Measurements from ENCODE around the gene NPFFR1. TPM values are rescaled to one million over a fixed set of nuclear protein-coding genes. Genes with fewer than 3 reads are reported as not detected.

Gene NPFFR1
- total RNA-seq, 1 experiment from 2014 or later: 0.02 TPM

DNA sequence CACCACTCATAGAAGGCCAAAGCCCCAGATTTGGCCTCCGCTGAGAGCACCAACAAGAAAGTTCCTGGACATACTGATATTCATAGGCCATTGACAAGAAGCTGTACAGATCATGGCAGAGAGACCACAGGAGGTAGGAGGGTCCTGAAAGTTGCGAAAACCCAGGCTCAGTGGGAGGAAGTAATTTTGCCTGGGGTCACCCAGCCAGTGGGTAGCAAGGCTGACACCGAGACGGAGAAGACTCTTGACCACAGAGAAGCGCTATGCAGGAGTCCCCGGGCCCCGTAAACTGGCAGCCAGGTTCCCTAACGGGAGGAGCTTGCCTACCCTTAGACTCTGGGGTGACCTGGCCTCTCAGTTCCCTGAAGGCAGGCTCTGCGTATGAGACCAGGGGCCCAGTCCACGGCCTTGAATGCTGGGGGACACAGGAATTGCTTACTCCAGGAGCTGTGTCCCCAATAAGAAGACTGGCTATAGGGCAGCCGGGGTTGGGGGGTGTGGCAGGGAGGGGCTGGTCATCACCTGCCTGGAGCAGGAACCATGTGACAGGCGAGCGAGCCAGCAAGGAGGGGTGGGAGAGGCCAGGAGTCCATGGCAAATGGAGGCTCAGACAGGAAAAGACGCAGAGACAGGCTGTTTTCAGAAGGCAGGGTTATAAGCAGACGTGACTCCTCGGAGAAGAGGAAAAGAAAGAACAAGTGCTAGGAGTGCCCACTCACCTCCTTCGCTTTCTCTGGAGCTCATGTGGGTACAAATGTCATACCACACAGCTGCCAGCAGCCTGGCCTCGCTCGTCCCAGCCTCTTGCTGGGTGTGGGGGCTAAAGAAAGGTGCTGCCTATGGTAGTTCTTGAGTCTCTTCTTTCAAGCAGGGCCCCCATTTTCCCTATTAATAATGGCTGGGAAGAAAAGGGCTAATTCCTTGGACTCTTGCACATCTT lies 24.6 kb upstream of the NPFFR1 start:
- CTCF ChIA-PET: no interaction called here
- POLR2A ChIA-PET (ENCODE audit: low non-redundant PET): interaction anchor here (0.5 kb wide), 1 partner anchor 98 kb away, joined by 5 read pairs; no protein-coding TSS in a partner anchor
- H3K9me3 ChIP-seq (ENCODE audit: low read depth, low read length, poor library complexity, severe bottlenecking): no peaks in the 10 kb centered on the region
- intact Hi-C loops (cut with micrococcal nuclease; ENCODE audit: unreplicated experiment): no loop called here
- no peak overlapping the region for H3K4me3 ChIP-seq (ENCODE audit: low read depth, low read length, poor library complexity, severe bottlenecking)
- H3K27ac ChIP-seq (ENCODE audit: low read depth, low read length, poor library complexity, severe bottlenecking): no peak overlapping the region
- H3K36me3 ChIP-seq (ENCODE audit: insufficient read depth, low read length, poor library complexity, severe bottlenecking): no peaks in the 10 kb centered on the region
- H3K4me1 ChIP-seq (ENCODE audit: insufficient read depth, low read length, poor library complexity, severe bottlenecking): no peaks in the 10 kb centered on the region
- DNase-seq (ENCODE audit: low spot score): no peak
- no TSS peak for BruUV-seq (replicated peaks)
- no peaks in the 10 kb centered on the region for H3K27me3 ChIP-seq (replicated peaks; ENCODE audit: insufficient read depth, low read depth, low read length, poor library complexity)
- TF ChIP-seq EZH2 (IDR thresholded peaks at IDR 0.05; ENCODE audit: borderline replicate concordance, low read depth, low read length, poor library complexity, severe bottlenecking) (no peak), CTCF (conservative IDR thresholded peaks at IDR 0.05; ENCODE audit: low read depth, low read length) (no peak)

GRCh38 chr10:70306886-70307520 lies 23.2 kb upstream of the NPFFR1 start:
- CTCF ChIA-PET: interaction anchor here (0.6 kb wide), 1 partner anchor 69 kb away, joined by 4 read pairs; no protein-coding TSS in a partner anchor
- H3K4me1 ChIP-seq (ENCODE audit: insufficient read depth, low read length, poor library complexity, severe bottlenecking): no peaks in the 10 kb centered on the region
- POLR2A ChIA-PET (ENCODE audit: low non-redundant PET): no interaction called here
- TF ChIP-seq EZH2 (IDR thresholded peaks at IDR 0.05; ENCODE audit: borderline replicate concordance, low read depth, low read length, poor library complexity, severe bottlenecking): no peak
- TF ChIP-seq CTCF (conservative IDR thresholded peaks at IDR 0.05; ENCODE audit: low read depth, low read length): no peak
- no peak for DNase-seq (ENCODE audit: low spot score)
- H3K27ac ChIP-seq (ENCODE audit: low read depth, low read length, poor library complexity, severe bottlenecking): no peak overlapping the region
- H3K9me3 ChIP-seq (ENCODE audit: low read depth, low read length, poor library complexity, severe bottlenecking): no peaks in the 10 kb centered on the region
- no peaks in the 10 kb centered on the region for H3K36me3 ChIP-seq (ENCODE audit: insufficient read depth, low read length, poor library complexity, severe bottlenecking)
- no peak overlapping the region for H3K4me3 ChIP-seq (ENCODE audit: low read depth, low read length, poor library complexity, severe bottlenecking)
- intact Hi-C loops (cut with micrococcal nuclease; ENCODE audit: unreplicated experiment): no loop called here
- no TSS peak for BruUV-seq (replicated peaks)
- H3K27me3 ChIP-seq (replicated peaks; ENCODE audit: insufficient read depth, low read depth, low read length, poor library complexity): no peaks in the 10 kb centered on the region

- Histone ChIP-seq H3K4me1 (ENCODE audit: insufficient read depth, low read length, poor library complexity, severe bottlenecking) (no peaks in the 10 kb centered on the region), H3K27me3 (replicated peaks; ENCODE audit: insufficient read depth, low read depth, low read length, poor library complexity) (no peaks in the 10 kb centered on the region), H3K27ac (ENCODE audit: low read depth, low read length, poor library complexity, severe bottlenecking) (no peak overlapping the region), H3K9me3 (ENCODE audit: low read depth, low read length, poor library complexity, severe bottlenecking) (no peaks in the 10 kb centered on the region), H3K4me3 (ENCODE audit: low read depth, low read length, poor library complexity, severe bottlenecking) (no peak overlapping the region), H3K36me3 (ENCODE audit: insufficient read depth, low read length, poor library complexity, severe bottlenecking) (no peaks in the 10 kb centered on the region)
- intact Hi-C loops (cut with micrococcal nuclease; ENCODE audit: unreplicated experiment): no loop called here
- ChIA-PET CTCF (no interaction called here), POLR2A (ENCODE audit: low non-redundant PET) (no interaction called here)
- BruUV-seq (replicated peaks): no TSS peak
- no peak for TF ChIP-seq CTCF (conservative IDR thresholded peaks at IDR 0.05; ENCODE audit: low read depth, low read length)
- TF ChIP-seq EZH2 (IDR thresholded peaks at IDR 0.05; ENCODE audit: borderline replicate concordance, low read depth, low read length, poor library complexity, severe bottlenecking): no peak
- no peak for DNase-seq (ENCODE audit: low spot score)
Measured at GRCh38 chr10:70306181-70306705, 22.4 kb upstream of the NPFFR1 start.
